CD4-positive, CD25-positive, alpha-beta regulatory T cell (primary cell): ENCODE results near the gene GOLT1B. TPM values are rescaled to one million over a fixed set of nuclear protein-coding genes. Genes with fewer than 3 reads are reported as not detected.

Experiments
- ATAC-seq, 2 donors: fragments of 150-1000 bp; cut with Tn5 transposase; one replicate each; pipeline ENCODE4 v1.10.0; 2021; ENCODE audit warnings: low read depth in 2 of 2, moderate number of reproducible peaks in 2 of 2, moderate library complexity in 1 of 2
- DNase-seq, 3 donors: peaks; one replicate each; pipeline versions ENCODE4 v3.0.0 to v3.0.0-alpha.2; 2012 to 2022; ENCODE audit warnings: mixed read lengths in 1 of 3
- H3K27ac ChIP-seq: one replicate; pipeline ENCODE4 v1.7.0; 2013; ENCODE audit warnings: mild to moderate bottlenecking, low read length; ENCODE audit not compliant: insufficient read depth, poor library complexity, severe bottlenecking
- H3K27me3 ChIP-seq: one replicate; pipeline ENCODE4 v1.7.0; 2013; ENCODE audit warnings: low read length; ENCODE audit not compliant: control insufficient read depth, insufficient read depth
- H3K36me3 ChIP-seq: one replicate; pipeline ENCODE4 v1.7.0; 2013; ENCODE audit warnings: mild to moderate bottlenecking, low read length, moderate library complexity; ENCODE audit not compliant: control insufficient read depth, insufficient read depth
- H3K4me1 ChIP-seq: 2 replicates; pipeline ENCODE4 v1.7.0; 2013; ENCODE audit warnings: mild to moderate bottlenecking, low read length; ENCODE audit not compliant: insufficient read depth, control insufficient read depth, poor library complexity, severe bottlenecking
- H3K4me3 ChIP-seq: one replicate; pipeline ENCODE4 v1.7.0; 2013; ENCODE audit warnings: low read depth, mild to moderate bottlenecking, low read length, moderate library complexity
- H3K9me3 ChIP-seq, 2 experiments: 1 replicate in 1 of 2; 2 replicates in 1 of 2; pipeline ENCODE4 v1.7.0; 2013; ENCODE audit warnings: low read length in 2 of 2, mild to moderate bottlenecking in 1 of 2, moderate library complexity in 1 of 2; ENCODE audit not compliant: control insufficient read depth in 2 of 2
- H3K27ac Mint-ChIP-seq, 3 donors: one replicate each; pipeline ENCODE4 v1.8.0; 2020 to 2022; ENCODE audit warnings: mild to moderate bottlenecking in 3 of 3, mixed read lengths in 3 of 3, moderate library complexity in 2 of 3
- H3K27me3 Mint-ChIP-seq: one replicate; pipeline ENCODE4 v1.8.0; 2022; ENCODE audit warnings: mild to moderate bottlenecking, mixed read lengths
- H3K36me3 Mint-ChIP-seq: one replicate; pipeline ENCODE4 v1.8.0; 2020; ENCODE audit warnings: mixed read lengths
- H3K4me1 Mint-ChIP-seq, 4 donors: one replicate each; pipeline ENCODE4 v1.8.0; 2020 to 2022; ENCODE audit warnings: mixed read lengths in 4 of 4, mild to moderate bottlenecking in 1 of 4
- H3K4me3 Mint-ChIP-seq, 4 donors: one replicate each; pipeline ENCODE4 v1.8.0; 2020 to 2022; ENCODE audit warnings: mild to moderate bottlenecking in 4 of 4, mixed read lengths in 4 of 4, moderate library complexity in 3 of 4
- H3K9me3 Mint-ChIP-seq, 7 donors: one replicate each; pipeline ENCODE4 v1.8.0; 2020 to 2022; ENCODE audit warnings: mixed read lengths in 7 of 7, mild to moderate bottlenecking in 3 of 7, moderate library complexity in 2 of 7
- polyA plus RNA-seq, 4 donors: library from polyadenylated mRNA; unstranded; fragments of 300-500 nt; fragmentation: Illumina TruSeq; gene quantifications; one replicate each; pipeline ENCODE4 v1.2.3, GENCODE V29; 2021
- total RNA-seq: library from RNA; stranded (reverse); gene quantifications from one replicate; pipeline ENCODE4 v1.2.3, GENCODE V29; 2022

Gene GOLT1B
- total and polyA plus RNA-seq, 5 donors from 2014 or later = 28.9 to 43.1 (median 36.4) TPM

DNA sequence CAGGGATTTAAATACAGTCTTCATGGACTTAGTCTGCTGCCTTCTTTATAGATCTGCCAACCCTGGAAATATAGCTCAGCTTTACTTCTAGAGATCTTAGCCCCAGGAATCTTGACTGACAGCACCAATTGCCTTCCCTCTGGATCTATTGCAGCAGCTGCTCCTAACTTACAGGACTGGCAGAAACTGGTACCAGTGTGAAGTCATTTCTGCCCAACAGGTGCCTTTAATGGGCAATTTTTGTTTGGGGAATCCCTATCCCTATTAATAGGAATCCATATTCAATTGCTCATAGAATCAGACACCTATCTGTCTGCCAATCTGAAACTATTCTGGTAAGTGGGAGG lies 51.7 kb downstream of the GOLT1B start:
- no peaks in the 10 kb centered on the region for H3K4me1 ChIP-seq
- ATAC-seq (no peak), DNase-seq (no peak)
- H3K27ac ChIP-seq = no peak overlapping the region
- H3K36me3 ChIP-seq = no peaks in the 10 kb centered on the region
- H3K9me3 ChIP-seq = no peaks in the 10 kb centered on the region
- no peaks in the 10 kb centered on the region for H3K27me3 ChIP-seq
- Mint-ChIP-seq H3K4me1 (no peaks in the 10 kb centered on the region), H3K9me3 (peaks cover 0 to 1% (median 0%) of the 10 kb centered on the region in 7 donors), H3K36me3 (no peaks in the 10 kb centered on the region), H3K4me3 (no peak overlapping the region), H3K27me3 (no peaks in the 10 kb centered on the region), H3K27ac (no peak overlapping the region)
- no peak overlapping the region for H3K4me3 ChIP-seq

DNA sequence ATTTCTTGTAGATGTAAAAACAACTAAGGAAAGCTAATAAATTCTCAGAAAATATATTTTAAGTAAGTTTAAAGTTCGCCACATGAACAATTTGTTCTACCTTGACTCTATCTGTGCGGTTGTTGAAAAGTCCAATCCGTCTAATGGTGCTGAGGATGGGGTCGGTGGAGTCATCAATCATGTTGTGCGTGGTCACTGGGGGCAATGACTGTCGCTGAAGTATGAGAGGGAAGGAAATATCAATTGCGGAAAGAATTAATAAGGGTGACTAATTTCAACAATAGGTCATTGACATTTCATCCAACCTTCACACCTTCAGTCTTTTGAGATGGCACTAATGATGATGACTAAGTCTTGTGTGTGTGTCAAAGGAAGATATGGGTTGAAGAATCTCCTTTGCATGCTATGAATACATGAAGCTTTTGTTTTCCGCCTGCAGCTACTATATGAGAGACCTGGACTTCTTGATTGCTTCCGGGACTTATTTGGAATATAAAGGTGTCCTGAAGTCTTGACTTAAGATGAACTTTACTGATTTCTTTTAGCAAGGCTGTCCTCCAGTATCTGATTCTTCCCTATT lies 56.6 kb downstream of the GOLT1B start:
- H3K27me3 Mint-ChIP-seq = no peaks in the 10 kb centered on the region
- no peak for ATAC-seq
- H3K4me3 ChIP-seq = no peak overlapping the region
- no peaks in the 10 kb centered on the region for H3K36me3 Mint-ChIP-seq
- H3K9me3 ChIP-seq = no peaks in the 10 kb centered on the region
- DNase-seq = no peak
- peaks cover 0 to 1% (median 0%) of the 10 kb centered on the region in 7 donors for H3K9me3 Mint-ChIP-seq
- no peaks in the 10 kb centered on the region for H3K4me1 ChIP-seq
- peaks cover 0 to 8% (median 2%) of the 10 kb centered on the region in 4 donors for H3K4me1 Mint-ChIP-seq
- no peak overlapping the region for H3K27ac ChIP-seq
- no peak overlapping the region for H3K27ac Mint-ChIP-seq
- H3K27me3 ChIP-seq = no peaks in the 10 kb centered on the region
- H3K4me3 Mint-ChIP-seq = no peak overlapping the region
- no peaks in the 10 kb centered on the region for H3K36me3 ChIP-seq

DNA sequence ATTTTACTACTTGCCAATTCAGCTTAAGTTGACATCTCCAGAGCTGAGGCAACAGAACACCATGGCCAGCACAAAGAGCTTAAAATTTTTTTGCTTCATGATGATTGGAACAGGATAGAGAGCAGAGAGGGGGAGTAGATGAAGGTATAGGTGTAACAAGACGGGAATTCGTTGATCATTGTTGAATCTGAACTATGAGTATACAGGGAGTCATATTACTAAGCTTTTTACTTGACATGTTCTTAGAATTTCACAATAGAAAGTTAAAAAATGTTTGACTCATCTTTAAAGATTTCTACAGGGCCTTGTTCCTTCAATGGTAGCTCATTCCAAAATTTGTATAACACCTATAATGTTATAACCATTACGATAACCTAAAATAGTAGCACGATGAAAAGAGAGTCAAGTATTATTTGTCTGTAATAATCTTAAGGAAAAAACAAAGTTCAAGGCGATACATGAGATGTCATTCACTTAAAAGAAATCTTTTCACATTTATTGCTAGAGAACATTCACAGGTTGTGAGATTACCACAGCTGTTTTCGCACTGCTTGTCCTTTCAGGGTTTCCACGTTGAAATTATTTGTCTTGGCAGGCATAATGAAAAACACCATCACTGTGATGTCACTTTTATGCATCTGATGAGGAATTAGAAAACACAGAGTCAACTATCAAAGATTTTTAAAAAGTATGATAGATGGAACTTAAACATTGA lies 58.4 kb downstream of the GOLT1B start:
- ATAC-seq = no peak
- Histone ChIP-seq H3K36me3 (no peaks in the 10 kb centered on the region), H3K27me3 (no peaks in the 10 kb centered on the region), H3K4me3 (no peak overlapping the region), H3K27ac (no peak overlapping the region), H3K9me3 (no peaks in the 10 kb centered on the region), H3K4me1 (no peaks in the 10 kb centered on the region)
- H3K27ac Mint-ChIP-seq = peak overlapping the region in 1 of 3 donors; percentile 2
- peak in 1 of 3 donors; percentile 39 for DNase-seq
- no peaks in the 10 kb centered on the region for H3K36me3 Mint-ChIP-seq
- H3K9me3 Mint-ChIP-seq = peaks cover 0 to 1% (median 0%) of the 10 kb centered on the region in 7 donors
- no peaks in the 10 kb centered on the region for H3K27me3 Mint-ChIP-seq
- no peak overlapping the region for H3K4me3 Mint-ChIP-seq
- H3K4me1 Mint-ChIP-seq = peaks cover 0 to 8% (median 2%) of the 10 kb centered on the region in 4 donors

DNA sequence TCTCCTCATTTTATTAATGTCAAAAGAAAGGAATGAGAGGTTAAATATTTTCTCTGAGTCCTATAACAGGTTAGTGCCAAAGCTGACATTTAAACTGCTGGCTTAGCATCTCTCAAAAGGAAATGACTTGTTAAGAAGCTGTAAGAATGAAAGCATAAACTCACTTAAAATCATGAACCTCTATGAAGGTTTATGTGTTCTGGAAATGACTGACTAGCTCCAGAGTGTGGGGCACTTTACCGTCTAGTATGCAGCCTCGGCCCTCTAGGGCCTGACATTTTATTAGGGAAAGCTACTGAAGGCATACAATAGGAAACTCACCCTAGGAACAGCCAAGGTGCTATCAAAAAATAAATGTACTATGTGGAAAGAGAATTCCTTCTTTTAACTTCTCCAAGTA lies 59.6 kb downstream of the GOLT1B start:
- Mint-ChIP-seq H3K4me3 (no peak overlapping the region), H3K27me3 (no peaks in the 10 kb centered on the region), H3K9me3 (peaks cover 0 to 1% (median 0%) of the 10 kb centered on the region in 7 donors), H3K4me1 (peaks cover 0 to 8% (median 2%) of the 10 kb centered on the region in 4 donors), H3K36me3 (no peaks in the 10 kb centered on the region), H3K27ac (no peak overlapping the region)
- no peaks in the 10 kb centered on the region for H3K27me3 ChIP-seq
- H3K9me3 ChIP-seq = no peaks in the 10 kb centered on the region
- H3K27ac ChIP-seq = no peak overlapping the region
- ATAC-seq (no peak), DNase-seq (peak in 1 of 3 donors; percentile 40)
- no peaks in the 10 kb centered on the region for H3K4me1 ChIP-seq
- no peaks in the 10 kb centered on the region for H3K36me3 ChIP-seq
- no peak overlapping the region for H3K4me3 ChIP-seq

DNA sequence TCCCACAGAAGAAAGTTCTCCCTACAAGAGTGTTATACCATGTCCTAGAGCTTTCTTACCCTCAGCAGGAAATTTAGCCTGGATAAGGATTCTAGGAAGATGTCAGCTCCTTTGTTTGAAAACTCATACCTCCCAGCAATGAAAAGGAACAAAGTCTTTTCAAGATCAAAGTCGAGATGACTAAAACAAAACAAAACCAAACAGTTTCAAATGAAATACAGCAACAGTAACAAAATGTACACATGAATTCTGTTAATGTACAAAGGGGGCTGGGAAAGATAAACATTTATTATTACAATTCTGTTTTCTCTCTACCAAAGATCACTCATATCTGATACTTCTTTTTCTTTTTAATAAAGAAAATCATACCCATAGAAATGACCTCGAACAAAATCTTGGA lies 61.3 kb downstream of the GOLT1B start:
- H3K4me3 ChIP-seq = no peak overlapping the region
- Mint-ChIP-seq H3K4me3 (no peak overlapping the region), H3K27me3 (peaks cover 6% of the 10 kb centered on the region), H3K36me3 (no peaks in the 10 kb centered on the region), H3K9me3 (peaks cover 0 to 1% (median 0%) of the 10 kb centered on the region in 7 donors), H3K27ac (no peak overlapping the region), H3K4me1 (peaks cover 0 to 8% (median 2%) of the 10 kb centered on the region in 4 donors)
- no peaks in the 10 kb centered on the region for H3K4me1 ChIP-seq
- DNase-seq = no peak
- H3K27ac ChIP-seq = no peak overlapping the region
- ATAC-seq = no peak
- H3K27me3 ChIP-seq = no peaks in the 10 kb centered on the region
- H3K36me3 ChIP-seq = no peaks in the 10 kb centered on the region
- H3K9me3 ChIP-seq = no peaks in the 10 kb centered on the region

DNA sequence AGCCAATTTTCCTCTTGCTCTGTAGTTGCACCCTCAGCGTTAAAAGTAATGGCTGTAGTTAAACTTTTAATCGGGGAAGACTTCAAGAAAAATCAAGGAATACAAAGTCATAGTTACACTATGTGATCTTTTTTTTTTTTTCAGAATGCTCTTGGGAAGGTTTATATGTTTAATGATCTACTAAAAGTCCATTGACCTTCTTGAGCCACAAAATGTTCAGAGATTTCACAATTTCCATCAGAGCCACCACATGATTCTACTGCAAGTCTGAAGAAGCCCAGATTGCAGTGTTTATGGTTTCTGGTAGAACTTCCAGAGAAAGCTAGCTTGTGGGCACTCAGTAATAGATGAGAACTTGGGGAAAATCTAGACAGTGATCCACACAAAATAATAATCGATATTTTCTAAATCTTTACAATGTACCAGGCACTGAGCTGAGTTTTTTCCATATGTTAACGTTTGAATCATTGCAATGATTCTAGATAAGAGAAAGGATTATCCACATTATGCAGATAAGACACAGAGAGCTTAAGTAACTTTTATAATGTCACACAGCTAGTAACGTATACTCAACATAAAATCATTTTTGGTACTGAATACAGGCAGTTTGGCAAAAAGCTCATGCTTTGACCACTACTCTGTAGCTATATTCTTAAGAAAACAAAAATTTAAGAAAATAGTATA lies 64.8 kb downstream of the GOLT1B start:
- Histone ChIP-seq H3K36me3 (no peaks in the 10 kb centered on the region), H3K4me1 (no peaks in the 10 kb centered on the region), H3K27ac (no peak overlapping the region), H3K9me3 (no peaks in the 10 kb centered on the region), H3K4me3 (no peak overlapping the region), H3K27me3 (peaks cover 1% of the 10 kb centered on the region)
- no peaks in the 10 kb centered on the region for H3K4me1 Mint-ChIP-seq
- DNase-seq (no peak), ATAC-seq (no peak)
- no peaks in the 10 kb centered on the region for H3K36me3 Mint-ChIP-seq
- H3K27ac Mint-ChIP-seq = no peak overlapping the region
- no peak overlapping the region for H3K4me3 Mint-ChIP-seq
- peaks cover 14% of the 10 kb centered on the region for H3K27me3 Mint-ChIP-seq
- H3K9me3 Mint-ChIP-seq = peaks cover 0 to 1% (median 0%) of the 10 kb centered on the region in 7 donors

DNA sequence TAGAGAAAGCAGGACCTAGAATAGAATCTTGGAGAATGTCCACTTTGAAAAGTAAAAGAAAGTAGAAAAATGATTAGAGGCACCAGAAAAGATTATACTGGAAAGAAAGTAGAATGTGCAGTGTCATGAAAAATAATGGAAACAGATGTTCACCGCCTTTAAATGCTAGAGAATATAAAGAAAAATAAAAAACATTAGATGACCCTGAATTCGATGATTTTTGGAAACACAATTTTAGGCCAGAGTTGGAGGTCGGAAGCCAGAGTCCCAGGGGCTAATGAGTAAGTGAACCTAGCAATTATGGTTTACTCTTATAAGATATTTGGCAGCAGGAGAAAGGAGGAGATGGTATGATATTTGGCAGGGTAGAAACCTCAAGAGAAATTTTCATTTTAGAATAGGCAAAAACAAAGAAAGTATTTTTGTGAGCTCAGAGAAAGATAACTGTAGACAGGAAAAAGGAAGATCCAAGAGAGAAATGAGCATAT lies 65.4 kb downstream of the GOLT1B start:
- H3K36me3 ChIP-seq = no peaks in the 10 kb centered on the region
- no peak for ATAC-seq
- H3K4me3 Mint-ChIP-seq = no peak overlapping the region
- H3K4me1 ChIP-seq = no peaks in the 10 kb centered on the region
- peaks cover 0 to 1% (median 0%) of the 10 kb centered on the region in 7 donors for H3K9me3 Mint-ChIP-seq
- H3K27ac Mint-ChIP-seq = no peak overlapping the region
- no peak overlapping the region for H3K27ac ChIP-seq
- H3K4me1 Mint-ChIP-seq = no peaks in the 10 kb centered on the region
- peaks cover 1% of the 10 kb centered on the region for H3K27me3 ChIP-seq
- H3K9me3 ChIP-seq = no peaks in the 10 kb centered on the region
- H3K4me3 ChIP-seq = no peak overlapping the region
- H3K27me3 Mint-ChIP-seq = peaks cover 14% of the 10 kb centered on the region
- DNase-seq = no peak
- no peaks in the 10 kb centered on the region for H3K36me3 Mint-ChIP-seq
